Epithelial cell of alveolus of lung (primary cell): ENCODE results near the gene TNFAIP8L2. TPM values are rescaled to one million over a fixed set of nuclear protein-coding genes. Genes with fewer than 3 reads are reported as not detected.

Experiments
- total RNA-seq: library from RNA; depleted of rRNA; stranded (reverse); fragments of >200 nt; gene quantifications from 2 replicates; pipeline ENCODE4 v1.2.1, GENCODE V29; 2015

The TNFAIP8L2 gene
- total RNA-seq = not detected in 2 replicates

GRCh38 chr1:151156515-151156819, at the start of gene TNFAIP8L2:
TSS of gene TNFAIP8L2 (plus strand) at chr1:151156649. CDS start at chr1:151158698, 2,049 bp downstream.

GRCh38 chr1:151146412-151147131, 9.9 kb upstream of the TNFAIP8L2 start, which contains the start of gene SEMA6C:
TSS of gene SEMA6C (minus strand) at chr1:151146631. CDS start at chr1:151142621, 4,010 bp downstream.

GRCh38 chr1:151165738-151166504, 9.5 kb downstream of the TNFAIP8L2 start, which contains the start of the genes LYSMD1 and SCNM1:
TSS of gene LYSMD1 (minus strand) at chr1:151165902. CDS start at chr1:151165258, 644 bp downstream.
TSS of gene SCNM1 (plus strand) at chr1:151166144. CDS start at chr1:151166153, 9 bp downstream.

GRCh38 chr1:151175863-151176262, 19.4 kb downstream of the TNFAIP8L2 start, which contains the start of gene TMOD4:
TSS of gene TMOD4 (minus strand) at chr1:151175981. CDS start at chr1:151174875, 1,106 bp downstream.

GRCh38 chr1:151189637-151190445, 33.4 kb downstream of the TNFAIP8L2 start, which contains the start of gene VPS72:
TSS of gene VPS72 (minus strand) at chr1:151190197. CDS start at chr1:151190121, 76 bp downstream.

GRCh38 chr1:151198254-151199127, 42.0 kb downstream of the TNFAIP8L2 start, which contains the start of gene PIP5K1A:
TSS of gene PIP5K1A (plus strand) at chr1:151198552. CDS start at chr1:151198997, 445 bp downstream.

Other genes with a start within 250 kb of the TNFAIP8L2 start
- gene SETDB1, start 230.3 kb upstream of the TNFAIP8L2 start, total RNA-seq = 20.0 and 24.9 TPM in 2 replicates
- 124 and 274 TPM in 2 replicates for gene CERS2, start 181.8 kb upstream of the TNFAIP8L2 start, total RNA-seq
- gene ANXA9, start 174.4 kb upstream of the TNFAIP8L2 start, total RNA-seq = 0.13 TPM in 1 of 2 replicates, not detected in the other
- gene MINDY1, start 149.7 kb upstream of the TNFAIP8L2 start, total RNA-seq = 7.8 and 18.1 TPM in 2 replicates
- gene PRUNE1, start 148.2 kb upstream of the TNFAIP8L2 start, total RNA-seq = 11.8 and 28.0 TPM in 2 replicates
- 0.13 and 2.3 TPM in 2 replicates for gene BNIPL, start 120.1 kb upstream of the TNFAIP8L2 start, total RNA-seq
- gene C1orf56, start 108.9 kb upstream of the TNFAIP8L2 start, total RNA-seq = 3.0 and 3.9 TPM in 2 replicates
- 39.0 and 43.8 TPM in 2 replicates for gene CDC42SE1, start 97.0 kb upstream of the TNFAIP8L2 start, total RNA-seq
- gene MLLT11, start 96.3 kb upstream of the TNFAIP8L2 start, total RNA-seq = 5.8 and 19.0 TPM in 2 replicates
- gene GABPB2, start 85.9 kb upstream of the TNFAIP8L2 start, total RNA-seq = 4.5 and 5.7 TPM in 2 replicates
- 1.7 and 5.5 TPM in 2 replicates for gene SEMA6C, start 10.0 kb upstream of the TNFAIP8L2 start, total RNA-seq
- gene LYSMD1, start 9.3 kb downstream of the TNFAIP8L2 start, total RNA-seq = 6.2 and 11.7 TPM in 2 replicates
- 29.5 and 31.0 TPM in 2 replicates for gene SCNM1, start 9.5 kb downstream of the TNFAIP8L2 start, total RNA-seq
- not detected in 2 replicates for gene TMOD4, start 19.3 kb downstream of the TNFAIP8L2 start, total RNA-seq
- gene VPS72, start 33.5 kb downstream of the TNFAIP8L2 start, total RNA-seq = 42.7 and 52.9 TPM in 2 replicates
- gene PIP5K1A, start 41.9 kb downstream of the TNFAIP8L2 start, total RNA-seq = 42.2 and 43.2 TPM in 2 replicates
- gene PSMD4, start 98.1 kb downstream of the TNFAIP8L2 start, total RNA-seq = 124 and 156 TPM in 2 replicates
- gene ZNF687, start 125.7 kb downstream of the TNFAIP8L2 start, total RNA-seq = 17.6 and 29.0 TPM in 2 replicates
- 48.6 and 60.4 TPM in 2 replicates for gene PI4KB, start 170.8 kb downstream of the TNFAIP8L2 start, total RNA-seq
- gene RFX5, start 190.6 kb downstream of the TNFAIP8L2 start, total RNA-seq = 22.2 and 25.4 TPM in 2 replicates
- 27.0 and 118 TPM in 2 replicates for gene SELENBP1, start 216.1 kb downstream of the TNFAIP8L2 start, total RNA-seq
- 331 and 344 TPM in 2 replicates for gene PSMB4, start 242.9 kb downstream of the TNFAIP8L2 start, total RNA-seq